ENCODE measurements around the gene ARHGEF10L.
A peak's percentile ranks its signal among the peaks of the same experiment; 100 is the strongest.
"Not testable (repeated sequence)": the region's sequence is repeated elsewhere in the genome, so short reads cannot be mapped to it uniquely, and the experiment has no call there.

The ARHGEF10L gene

DNA sequence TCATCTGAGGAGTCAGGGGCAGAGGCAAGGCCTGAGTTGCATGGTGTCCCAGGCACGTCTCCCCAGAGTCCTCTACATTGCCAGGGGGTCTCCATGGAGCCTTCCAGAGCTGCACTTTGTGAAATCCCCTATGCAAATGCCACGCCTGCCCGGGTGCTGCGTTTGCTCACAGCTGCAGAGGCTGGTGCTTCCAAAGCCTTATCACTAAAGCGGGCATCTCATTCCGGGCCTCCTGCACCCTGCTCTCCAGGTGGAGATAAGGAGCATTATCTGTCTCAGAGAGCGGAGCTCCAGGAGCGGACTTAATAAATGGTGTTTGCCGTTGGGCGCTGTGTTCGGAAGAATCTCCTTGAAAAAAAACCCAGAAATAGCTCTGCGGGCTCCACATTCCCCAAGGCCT lies 189.8 kb downstream of the ARHGEF10L start:
- no peak for DNase-seq

DNA sequence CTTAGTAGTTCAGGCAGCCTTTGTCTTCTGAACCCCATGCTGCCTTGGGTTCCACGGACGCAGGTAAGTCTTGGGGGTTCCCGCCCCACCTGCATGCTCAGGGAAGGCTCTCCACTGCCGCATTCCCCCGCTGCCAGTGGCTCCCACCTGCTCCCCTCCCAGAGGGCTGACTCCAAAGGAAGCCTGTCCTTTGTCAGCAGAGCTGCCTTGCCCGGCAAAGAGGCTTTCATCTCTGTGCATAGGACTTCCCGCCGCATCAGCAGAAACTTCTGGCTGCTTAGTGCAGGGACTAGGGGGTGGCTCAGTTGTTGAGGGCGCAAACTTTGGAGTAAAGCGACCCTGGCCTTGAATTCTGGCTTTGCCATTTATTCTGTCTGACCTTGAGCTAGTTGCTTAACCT lies 190.4 kb downstream of the ARHGEF10L start:
- no peak for DNase-seq

DNA sequence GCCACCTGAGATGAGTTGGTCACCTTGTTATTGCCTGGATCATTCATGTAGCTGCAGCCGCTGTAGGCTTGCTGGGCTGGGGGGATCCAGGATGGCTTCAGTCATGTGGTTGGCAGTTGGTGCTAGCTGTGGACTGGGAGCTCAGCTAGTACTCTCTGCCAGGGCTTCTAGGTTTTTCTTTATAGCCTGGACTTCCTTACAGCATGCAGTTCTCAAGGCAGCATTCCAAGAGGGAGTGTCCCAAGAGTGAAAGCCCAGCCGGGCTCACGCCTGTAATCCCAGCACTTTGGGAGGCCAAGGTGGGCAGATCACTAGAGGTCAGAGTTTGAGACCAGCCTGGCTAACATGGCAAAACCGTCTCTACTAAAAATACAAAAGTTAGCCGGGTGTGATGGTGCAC lies 192.0 kb downstream of the ARHGEF10L start:
- no peak for DNase-seq

DNA sequence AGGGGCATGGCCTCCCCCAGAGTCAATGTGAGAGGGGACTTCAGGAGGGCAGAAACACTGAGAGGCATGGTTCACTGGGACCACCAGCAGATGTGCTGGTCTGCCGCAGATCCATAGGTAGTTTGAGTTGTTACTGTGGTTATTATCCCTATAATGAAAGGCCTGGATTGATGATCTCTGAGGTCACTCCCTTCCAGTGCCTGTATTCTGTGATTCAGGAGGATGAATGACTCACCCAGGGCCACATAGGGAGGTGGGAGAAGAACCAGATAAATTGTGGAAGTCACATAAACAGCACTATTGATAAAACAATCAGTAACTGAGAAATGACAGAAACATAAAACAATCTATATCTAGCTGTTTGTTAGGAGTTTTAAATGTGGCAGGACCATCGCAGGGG lies 193.0 kb downstream of the ARHGEF10L start:
- DNase-seq, result no peak

DNA sequence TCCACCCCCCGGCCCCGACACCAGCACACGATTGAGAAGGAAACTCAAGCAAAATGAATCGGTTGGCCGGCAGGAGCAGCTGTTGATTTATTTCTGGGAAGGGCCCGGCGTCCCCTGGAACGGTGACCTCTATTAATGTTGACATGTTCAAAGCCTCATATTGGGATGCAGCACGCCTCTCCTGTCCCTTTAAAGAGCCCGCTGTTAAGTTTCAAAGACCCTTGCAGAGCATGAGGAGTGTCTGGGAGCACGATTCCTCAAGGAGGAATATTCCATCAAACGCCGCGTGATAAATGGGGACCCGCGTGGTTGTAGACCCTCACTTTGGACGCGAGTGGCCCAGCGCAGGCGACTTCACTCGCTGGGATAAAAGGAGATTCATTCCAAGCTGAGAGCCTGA lies 194.2 kb downstream of the ARHGEF10L start:
- no peak for DNase-seq

DNA sequence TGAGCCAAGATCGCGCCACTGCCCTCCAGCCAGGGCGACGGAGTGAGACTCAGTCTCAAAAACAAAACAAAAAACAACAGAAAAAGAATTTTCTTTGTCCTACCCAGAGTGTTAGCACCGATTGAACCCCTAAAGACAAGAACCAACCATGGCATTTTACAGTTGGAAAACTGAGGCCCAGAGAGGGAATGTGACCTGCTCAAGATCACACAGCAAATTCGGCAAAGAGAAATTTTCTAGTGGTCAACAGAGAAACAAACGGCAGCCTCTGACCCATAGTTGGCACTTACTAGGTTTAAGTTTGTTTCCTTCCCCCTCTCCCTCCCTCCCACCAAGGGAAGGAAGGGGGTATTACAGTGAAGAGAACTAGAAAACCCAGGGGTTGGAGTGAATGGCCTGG lies 195.1 kb downstream of the ARHGEF10L start:
- no peak for DNase-seq

DNA sequence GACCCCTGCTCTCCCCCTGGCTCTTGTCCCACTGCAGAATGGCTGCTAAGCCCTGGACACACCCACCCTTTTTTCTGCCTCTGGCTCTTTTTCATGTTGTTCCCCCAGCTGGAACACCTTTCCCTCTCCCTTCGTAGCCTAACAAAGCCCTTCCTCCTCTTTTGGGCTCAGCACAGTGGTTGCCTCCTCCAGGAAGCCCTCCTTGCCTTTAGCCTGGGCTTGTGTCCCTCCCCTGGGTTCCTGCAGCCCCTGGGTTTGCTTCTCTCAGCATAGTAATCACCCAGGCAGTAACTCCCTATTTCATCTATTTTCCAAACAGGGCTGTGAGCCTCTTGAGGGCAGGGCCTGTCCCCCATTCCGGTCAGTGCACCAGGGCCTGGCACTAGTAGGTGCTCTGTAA lies 195.8 kb downstream of the ARHGEF10L start:
- DNase-seq, result no peak

DNA sequence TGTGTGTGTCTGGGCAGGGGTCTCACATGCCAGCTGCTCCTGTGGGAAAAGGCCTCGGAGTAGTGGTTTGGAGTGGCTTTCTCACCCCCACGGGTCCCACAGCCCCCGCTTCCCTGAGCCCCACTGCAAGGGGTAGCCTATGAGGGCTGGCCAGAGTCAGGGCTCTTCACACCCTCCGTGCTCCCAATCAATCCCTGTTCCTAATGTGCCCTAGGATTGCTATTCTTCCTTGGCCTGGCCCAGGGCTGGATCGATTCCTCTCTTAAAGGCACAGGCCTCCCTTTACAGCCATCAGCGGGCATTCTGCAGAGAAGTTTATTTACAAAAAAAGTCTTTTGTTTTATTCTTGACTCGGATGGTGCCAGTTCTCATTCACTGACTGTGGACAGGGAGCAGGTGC lies 196.3 kb downstream of the ARHGEF10L start:
- DNase-seq, result no peak

DNA sequence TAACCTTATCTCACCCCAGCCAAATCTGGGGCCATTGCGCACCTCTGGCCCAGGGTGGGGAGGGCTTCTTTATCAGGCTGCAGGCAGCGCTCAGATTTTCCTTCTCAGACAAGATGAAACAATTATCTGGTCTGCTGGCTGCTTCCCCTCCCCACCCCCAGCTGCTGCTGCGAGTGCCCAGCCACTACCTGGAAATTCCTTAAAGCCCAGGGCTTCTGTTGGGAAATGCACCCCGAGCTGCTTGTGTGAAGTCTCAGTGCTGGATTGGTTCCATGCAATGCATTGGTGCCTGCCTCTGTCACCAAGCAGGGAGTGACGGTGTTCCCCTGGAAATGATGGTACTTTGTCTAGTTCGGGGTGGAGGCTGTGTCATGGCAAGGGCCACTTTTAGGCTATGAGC lies 197.1 kb downstream of the ARHGEF10L start:
- no peak for DNase-seq

DNA sequence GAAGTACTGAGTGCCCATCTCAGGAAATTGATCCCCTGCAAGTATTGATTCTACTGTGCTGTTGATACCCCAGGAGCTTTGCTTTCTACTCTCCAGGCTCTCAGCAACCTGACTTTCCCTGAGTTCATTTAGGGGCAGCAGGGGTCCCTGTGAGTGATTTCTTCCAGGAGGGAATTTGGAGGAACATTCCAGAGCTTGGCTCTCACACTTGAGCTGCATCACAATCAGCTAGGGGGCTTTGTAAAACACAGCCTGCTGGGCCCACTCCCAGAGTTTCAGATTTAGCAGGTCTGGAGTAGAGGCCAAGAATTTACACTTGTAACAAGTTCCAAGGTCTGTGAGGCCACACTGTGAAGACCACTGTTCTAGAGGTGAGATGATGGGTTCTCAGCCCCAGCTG lies 199.6 kb downstream of the ARHGEF10L start:
- DNase-seq, result no peak

DNA sequence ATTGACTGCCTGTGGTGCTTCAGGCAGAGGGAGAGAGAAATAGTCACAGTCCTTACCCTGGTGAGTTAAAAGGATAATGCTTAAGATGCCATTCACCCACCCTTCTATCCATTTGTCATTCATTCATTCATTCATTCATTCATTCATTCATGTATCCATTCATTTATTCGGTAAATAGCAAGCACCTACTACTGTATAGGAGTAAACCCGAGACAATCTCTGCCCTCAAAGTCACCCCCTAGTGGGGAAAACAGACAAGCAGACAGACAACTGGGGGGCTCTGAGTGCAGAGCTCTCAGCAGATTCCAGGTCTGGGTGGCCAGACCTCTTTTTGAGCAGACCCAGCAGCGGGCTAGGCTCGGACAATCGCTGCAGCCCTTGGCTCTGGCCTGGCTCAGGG lies 201.6 kb downstream of the ARHGEF10L start:
- no peak for DNase-seq

DNA sequence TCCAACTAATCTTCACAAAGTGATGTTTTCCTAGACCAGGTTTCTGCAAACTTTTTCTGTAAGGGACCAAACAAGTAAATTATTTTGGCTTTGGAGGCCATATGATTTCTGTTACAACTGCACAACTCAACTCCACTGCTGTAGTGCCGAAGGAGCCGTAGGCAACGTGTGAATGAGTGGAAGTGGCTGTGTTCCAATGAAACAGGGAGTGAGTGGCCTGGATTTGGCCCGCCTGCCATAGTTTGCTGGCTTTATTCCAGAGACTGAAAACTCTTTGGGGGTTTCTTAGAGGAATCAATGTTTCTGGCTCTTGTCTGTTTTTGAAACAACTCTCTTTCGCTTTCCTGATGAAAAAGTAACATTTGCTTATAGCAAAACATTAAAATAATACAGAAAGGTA lies 203.1 kb downstream of the ARHGEF10L start:
- peak in 2 of 56 donors; percentile 2 to 7 for DNase-seq

DNA sequence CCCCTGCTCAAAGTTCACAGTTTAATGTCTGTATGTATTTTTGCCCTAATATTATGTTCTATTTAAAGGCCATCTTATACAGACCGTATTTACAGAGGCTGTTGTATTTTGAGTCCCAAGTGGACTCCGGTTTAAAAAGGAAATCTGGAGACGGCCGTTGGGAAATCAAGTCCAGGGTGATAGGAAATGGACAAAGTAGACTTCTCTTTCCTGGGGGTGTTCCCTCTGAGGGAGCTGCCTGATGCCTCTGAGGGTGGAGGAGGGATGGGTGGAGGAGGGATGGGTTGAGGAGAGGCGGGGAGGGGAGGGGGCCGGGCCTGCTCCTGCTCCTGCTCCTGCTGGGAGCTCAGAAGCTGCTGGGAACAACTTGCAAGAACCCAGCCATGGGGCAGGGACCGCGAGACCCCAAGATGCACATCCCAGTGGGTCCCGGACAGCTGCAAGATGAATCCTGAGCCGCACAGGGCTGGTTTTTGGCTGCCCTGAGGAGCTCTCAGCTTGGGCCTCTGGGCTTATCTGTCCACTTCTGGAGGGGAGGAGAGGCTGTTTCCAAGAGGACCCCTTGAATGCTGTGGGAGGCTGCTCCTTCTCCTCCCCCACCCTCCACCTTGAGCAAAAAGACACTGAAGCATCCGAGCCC lies 203.6 kb downstream of the ARHGEF10L start:
- DNase-seq, result no peak

DNA sequence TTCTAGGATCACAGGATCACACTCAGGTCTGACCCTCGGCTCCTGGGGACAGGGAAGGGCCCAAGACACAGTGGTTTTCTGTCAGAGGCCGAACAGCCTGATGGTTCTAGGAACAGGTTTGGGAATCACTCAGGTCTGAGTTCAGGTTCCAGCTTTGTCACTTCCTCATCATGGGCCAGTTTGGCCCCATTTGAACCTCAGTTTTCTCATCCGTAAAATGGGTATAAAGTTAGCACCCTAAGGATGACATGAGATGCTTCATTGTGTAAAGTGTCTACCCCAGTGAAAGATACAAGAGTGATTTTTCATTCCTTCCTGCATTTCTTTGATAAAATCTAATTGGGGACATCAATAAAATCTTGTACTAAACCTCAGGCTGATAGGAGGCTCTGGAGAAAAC lies 204.4 kb downstream of the ARHGEF10L start:
- DNase-seq, result no peak

DNA sequence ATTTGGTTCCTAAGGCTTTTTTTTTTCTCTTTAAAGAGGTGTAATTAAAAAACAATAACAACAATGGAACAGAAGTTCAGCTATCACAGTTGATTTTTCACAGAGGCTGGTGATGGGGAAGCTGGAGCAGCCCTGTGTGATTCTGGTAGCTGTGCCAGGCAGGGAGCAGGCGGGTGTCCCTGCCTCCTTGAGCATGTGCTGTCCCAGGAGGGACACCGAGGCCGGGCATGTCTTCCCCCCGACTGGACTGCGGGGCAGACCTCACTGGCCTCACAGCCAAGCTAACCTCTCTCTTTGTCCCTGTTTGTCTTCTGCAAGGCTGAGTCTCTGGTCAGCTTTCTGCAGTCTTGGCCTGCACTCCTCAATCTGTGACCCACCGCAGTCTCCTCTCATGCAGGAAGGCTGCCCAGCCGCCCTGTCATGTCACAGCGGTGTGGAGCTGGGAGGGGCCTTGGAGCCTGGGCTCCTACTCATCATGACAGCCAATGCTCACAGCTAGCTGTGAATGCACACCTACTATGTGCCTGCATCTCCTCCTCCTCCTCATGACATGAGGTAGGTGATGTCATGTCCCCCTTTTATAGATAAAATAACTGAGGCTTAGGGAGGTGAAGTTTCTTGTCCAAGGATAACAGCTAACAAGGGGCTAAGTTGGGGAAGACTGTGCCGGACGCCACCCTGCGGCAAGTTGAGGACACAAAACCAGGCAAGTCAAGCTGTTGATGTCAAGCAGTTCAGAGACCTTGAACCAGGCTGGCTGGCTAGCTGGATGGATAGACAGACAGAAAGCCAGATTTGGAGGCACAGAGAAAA lies 205.4 kb downstream of the ARHGEF10L start:
- DNase-seq, result peak in 4 of 56 donors; percentile 1 to 13 (median 2)

DNA sequence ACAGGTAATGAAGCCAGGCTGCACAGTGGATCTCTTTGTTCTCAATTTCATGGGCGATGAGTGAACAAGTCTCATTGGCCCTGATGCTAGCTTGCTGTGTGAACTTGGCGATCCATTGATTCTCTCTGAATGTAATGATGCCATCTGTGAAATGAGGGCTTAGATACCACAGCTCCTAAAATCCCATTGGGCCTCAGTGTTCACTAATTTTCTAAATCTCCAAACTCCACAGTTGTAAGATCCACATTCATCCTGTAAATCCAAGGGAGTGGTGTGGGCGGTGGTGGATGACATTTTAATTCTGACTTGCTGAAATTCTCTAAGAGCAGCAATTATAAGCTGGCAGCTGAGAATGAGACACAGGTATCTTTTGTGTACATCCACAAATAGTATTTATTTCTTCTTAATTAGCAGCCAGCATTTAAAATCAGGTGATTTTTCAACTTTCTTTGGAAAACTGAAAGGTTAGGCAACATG lies 206.0 kb downstream of the ARHGEF10L start:
- DNase-seq, result peak in 11 of 56 donors; percentile 7 to 55 (median 20)

DNA sequence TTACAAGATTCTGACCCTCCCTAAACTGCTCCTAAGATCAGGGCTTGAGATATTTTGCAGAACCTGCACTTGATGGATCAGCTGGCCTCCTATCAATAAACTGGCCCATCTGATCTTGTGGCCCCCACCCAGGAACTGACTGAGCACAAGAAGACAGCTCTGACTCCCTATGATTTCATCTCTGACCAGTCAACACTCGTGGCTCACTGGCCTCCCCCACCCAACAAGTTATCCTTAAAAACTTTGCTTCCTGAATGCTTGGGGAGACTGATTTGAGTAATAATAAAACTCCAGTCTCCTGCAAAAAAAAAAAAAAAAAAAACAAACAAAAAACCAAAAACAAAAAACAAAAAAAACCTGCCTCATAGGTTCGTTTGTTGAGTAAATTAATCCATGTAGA lies 206.8 kb downstream of the ARHGEF10L start:
- not testable (repeated sequence) for DNase-seq

DNA sequence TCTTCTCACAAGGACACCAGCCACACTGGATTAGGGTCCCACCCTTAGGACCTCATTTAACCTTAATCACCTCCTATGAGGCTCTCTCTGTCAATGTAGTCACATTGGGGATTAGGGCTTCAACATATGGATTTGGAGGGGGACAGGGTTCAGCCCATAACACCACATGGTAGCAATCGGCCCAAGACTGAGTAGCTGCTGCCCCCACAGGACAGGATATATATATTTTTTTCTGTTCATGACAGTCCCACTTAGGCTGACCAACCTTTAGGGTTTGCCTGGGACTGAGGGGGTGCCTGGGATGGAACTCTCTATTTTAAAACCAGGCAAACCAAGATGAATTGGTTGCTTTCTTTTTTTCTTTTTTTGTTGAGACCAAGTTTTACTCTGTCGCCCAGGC lies 207.4 kb downstream of the ARHGEF10L start:
- no peak for DNase-seq
